GM18511 (cell line): ENCODE measurements around the gene KLF8.
A peak's percentile ranks its signal among the peaks of the same experiment; 100 is the strongest.
"Not testable (repeated sequence)": the region's sequence is repeated elsewhere in the genome, so short reads cannot be mapped to it uniquely, and the experiment has no call there.

Experiments used
- ATAC-seq: cut with Tn5 transposase; IDR thresholded peaks from one replicate; pipeline ENCODE4 v1.9.1; 2021; ENCODE audit warnings: mild to moderate bottlenecking, moderate library complexity; ENCODE audit not compliant: unreplicated experiment

The KLF8 gene

DNA sequence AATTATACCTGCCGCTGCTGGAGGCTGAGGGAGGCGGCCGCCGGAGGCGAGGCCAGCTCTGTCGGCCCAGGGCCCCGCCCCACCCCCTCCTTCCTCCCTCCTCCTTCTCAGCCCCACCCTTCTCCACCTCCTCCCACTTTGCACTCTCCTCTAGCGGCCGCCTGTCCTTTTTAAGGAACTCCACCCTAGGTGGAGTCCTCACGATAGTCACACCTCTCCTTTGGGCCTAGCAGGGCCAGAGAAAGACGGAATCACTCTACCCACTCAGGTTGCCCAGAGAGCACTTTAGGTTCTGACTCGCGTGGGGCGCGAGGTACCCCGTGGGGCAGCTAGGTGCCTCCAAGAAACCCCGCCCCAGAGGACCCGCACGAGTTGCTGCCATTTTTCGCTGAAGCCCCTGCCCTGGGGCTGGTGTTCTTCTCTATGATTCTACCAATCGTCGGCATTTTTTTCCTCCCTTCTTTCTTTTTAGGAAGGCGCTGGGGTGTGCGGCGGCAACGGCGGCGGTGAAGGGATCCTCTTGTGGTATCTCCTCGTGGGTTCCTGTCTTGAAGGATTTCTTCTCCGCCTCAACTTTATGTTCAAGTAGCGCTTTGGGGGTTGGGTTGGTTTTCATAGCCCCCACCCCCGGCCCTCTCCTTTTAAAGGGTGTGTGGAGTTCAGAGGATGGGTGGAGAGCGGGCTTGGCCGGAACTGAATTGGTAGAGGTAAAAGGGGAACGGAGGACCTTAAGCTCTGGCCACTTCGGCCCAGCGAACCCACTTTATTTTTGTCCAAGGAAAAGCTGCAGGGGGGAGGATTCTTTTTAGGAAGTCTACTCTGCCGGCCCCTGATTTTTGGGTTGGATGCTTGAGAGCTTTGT, at the start of gene KLF8:
TSS of gene KLF8 (plus strand) at position 136 of the 862 bp plus-strand sequence. CDS start 979 bp downstream, outside the sequence.
- peak; percentile 68 for ATAC-seq

DNA sequence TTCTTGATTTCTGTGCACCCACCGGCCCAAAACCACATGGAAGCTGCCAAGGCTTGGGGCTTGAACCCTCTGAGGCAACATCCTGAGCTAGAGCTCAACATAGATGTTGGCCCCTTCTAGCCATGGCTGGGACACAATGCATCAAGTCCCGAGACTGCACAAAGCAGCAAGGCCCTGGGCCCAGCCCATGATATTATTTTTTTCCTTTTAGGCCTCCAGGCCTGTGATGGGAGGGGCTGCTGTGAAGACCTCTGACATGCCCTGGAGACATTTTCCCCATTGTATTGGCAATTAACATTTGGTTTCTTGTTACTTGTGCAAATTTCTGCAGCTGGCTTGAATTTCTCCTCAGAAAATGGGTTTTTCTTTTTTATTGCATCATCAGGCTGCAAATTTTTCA, 25.2 kb upstream of the KLF8 start:
- not testable (repeated sequence) for ATAC-seq

DNA sequence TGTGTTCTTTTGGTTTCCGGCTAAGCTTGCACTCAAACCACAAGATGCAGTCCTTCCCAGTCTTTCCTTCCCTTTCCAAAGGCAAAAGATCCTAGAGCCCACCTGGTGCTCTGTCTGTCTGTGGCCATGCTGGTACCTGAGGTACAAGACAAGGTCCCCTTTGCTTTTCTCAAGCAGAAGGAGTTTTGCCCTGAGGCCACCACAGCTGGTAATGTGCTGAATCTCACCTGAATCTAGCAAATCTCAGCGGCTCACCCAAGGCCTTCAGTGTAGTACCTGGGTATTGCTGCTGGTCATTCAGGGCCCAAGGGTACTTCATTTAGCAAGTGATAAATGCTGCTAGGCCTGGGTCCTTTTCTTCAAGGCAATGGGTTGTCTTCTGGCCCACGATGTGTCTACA, 20.5 kb upstream of the KLF8 start:
- ATAC-seq = no peak

DNA sequence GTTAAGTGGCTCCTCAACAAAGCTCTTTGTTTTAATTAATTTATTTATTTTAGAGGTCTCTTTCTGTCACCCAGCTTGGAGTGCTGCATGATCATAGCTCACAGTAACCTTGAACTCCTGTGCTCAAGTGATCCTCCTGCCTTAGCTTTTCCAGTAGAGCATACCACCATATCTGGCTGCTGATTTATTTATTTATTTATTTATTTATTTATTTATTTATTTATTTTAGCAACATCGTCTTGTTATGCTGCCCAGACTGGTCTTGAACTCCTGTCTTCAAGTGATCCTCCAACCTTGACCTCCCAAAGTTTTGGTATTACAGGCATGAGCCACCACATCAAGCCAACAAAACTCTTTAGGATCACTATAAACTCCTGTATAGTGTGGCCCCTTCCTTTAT, 15.8 kb upstream of the KLF8 start:
- no peak for ATAC-seq

DNA sequence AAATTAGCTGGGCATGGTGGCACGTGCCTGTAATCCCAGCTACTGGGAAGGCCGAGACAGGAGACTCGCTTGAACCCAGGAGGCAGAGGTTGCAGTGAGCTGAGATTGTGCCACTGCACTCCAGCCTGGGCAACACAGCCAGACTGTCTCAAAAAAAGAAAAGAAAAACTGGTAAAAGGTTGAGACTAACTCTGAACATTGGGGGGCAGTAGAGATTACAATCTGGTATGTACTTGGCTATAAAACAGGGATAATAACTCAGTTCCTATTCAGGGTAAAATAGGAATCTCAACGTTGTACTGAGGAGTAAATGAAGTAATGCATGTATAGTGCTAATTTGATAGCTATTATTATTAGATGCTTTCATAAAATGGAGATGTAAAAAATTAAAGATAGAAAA, 12.5 kb upstream of the KLF8 start:
- ATAC-seq = no peak

DNA sequence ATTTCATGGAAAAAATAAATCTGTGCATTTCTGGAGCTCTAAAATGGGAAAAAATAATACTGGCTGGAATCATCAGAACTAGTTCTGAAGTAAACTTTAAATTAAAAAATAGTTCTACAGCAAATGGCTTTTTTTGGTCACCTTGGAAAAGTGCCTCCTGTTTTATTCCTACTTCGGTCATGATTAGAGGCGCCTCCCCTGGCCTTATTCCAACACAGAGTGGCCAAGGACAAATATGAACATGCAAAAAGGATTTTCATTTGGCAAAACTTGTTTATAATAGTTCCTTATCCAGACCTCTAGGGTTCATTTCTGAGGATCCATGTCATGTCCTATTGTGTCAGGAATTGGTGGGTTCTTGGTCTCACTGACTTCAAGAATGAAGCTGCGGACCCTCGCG, 11.1 kb upstream of the KLF8 start:
- ATAC-seq = no peak

DNA sequence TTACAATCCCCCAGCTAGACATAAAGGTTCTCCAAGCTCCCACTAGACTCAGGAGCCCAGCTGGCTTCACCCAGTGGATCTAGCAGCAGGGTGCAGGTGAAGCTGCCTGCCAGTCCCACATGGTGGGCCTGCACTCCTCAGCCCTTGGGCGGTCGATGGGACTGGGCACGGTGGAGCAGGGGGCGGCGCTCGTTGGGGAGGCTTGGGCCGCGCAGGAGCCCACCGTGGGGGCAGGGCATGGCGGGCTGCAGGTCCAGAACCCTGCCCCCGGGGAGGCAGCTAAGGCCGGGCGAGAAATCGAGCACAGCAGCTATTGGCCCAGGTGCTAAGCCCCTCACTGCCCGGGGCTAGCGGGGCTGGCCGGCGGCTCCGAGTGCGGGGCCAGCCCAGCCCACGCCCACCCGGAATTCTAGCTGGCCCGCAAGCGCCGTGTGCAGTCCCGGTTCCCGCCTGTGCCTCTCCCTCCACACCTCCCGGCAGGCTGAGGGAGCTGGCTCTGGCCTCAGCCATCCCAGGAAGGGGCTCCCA, 9.6 kb upstream of the KLF8 start:
- ATAC-seq = no peak

DNA sequence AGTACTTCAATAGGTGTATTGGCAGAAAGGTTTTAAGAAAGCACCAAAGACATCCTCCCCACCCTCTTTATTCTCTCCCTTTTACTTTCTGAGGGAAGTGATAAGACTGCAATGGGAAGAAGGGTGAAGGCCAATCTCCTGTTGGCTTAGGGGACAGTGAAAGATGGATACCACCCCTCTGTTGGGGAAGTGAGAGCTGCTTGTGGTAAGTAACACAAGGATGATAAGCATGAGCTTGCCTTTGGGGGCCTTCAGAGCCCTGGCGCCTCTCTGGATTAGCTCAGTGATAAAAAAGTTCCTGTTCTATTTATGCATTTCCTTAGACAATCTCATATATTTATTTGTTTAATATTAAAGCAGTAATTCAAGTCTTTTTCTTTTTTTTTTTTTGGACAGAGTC, 5.2 kb upstream of the KLF8 start:
- no peak for ATAC-seq

DNA sequence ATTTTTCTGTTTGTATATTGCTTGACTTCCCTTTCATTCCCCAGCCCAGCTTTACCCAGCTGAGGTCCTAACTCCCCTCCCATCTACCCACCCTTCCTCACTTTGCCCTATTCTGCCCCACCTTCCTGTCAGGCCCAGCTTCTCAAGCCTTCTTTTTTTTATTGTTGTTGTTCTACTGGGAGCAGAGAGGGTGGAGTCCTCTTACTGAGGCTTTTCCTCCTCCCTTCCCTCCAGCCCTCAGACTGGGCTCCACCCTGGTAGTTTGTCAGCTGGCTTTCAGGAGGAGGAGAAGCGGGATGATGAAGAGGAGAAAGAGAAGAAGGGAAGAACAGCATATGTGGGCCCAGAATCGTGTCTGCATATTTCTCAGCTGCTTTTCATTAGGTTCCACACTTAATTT, 3.2 kb upstream of the KLF8 start:
- no peak for ATAC-seq

DNA sequence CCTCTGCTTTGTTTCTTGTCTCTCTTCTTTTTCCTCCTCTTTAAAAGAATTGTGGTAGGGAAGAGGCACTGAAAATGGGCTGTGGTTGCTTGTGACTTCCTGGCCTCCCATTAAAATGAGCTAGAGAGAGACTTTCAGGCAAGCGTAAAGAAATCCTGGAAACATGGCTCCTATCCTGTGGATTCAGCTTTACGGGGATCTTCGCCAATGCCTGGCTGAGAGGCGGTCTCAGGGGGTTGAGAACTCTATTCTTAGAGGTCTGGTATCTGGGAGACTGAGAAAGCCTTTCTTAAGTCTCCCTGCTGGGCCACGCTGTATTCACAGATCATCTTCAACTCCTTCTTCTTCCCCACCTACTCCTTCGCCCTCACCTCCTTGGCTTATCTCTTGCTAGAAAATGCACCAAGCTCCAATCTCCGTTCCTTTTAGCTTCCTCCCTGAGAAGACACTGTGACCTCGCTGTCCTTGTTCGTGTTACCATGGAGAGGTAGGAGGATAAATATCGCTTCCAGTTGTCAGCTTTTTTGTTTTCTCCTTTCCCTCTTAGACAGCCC, 542 bp upstream of the KLF8 start:
- no peak for ATAC-seq

DNA sequence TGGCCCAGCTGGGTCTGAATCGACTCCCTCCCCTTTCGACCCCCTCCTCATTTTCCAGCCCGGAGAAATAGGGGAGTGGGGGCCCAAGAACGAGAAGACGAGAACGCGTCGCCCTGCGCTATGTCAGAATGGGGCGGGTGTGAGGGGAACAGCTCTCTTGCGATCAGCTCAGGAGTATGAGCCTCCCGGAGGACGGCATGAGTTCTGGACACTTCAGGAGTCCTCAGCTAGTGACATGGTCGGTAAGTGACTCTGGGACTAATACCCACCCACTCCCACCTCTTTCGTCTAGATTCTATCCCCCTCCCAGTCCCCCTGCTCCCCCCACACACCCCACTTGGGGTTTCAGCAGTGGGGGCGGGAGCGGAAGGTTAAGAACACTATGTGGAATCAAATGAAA, 944 bp downstream of the KLF8 start:
- peak; percentile 32 for ATAC-seq

DNA sequence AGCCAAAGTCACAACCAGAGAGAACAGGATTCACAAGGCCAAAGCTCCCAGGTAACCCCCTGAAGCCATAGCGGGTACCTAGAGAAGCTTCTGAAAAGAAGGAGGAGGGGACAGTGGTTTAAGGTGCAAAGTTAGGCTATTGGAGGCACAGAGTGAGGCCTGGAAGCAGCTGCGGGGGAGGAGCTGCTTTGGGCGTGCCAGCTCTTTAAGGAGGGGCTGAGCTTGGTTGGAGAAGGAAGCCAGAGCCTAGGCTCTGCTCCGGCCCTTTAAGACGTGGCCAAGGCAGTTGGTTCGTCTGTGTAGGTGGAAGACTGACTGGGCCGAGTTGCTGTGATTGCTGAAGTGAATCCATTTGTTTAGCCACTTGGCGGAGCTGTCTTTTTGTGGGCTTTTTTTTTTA, 1.5 kb downstream of the KLF8 start:
- peak; percentile 86 for ATAC-seq

DNA sequence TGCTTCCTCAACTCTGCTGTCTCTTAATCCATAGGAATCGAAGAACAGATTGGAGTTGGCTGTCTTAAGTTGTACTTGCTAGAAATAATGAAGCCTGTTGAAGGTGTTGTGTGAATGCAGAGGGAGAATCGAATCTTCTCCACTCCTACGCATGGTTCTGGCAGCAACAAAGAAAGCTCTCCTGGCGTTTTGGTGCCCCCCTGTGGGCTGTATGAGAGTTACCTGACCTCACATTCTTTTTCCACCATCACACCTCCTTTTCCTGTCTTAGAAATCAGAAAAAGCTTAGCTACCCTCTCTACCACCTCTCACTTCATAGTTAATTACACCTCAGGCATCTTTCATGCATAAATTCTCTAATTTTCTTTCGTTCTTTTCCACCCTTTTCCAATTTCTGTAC, 16.3 kb downstream of the KLF8 start:
- peak; percentile 97 for ATAC-seq

DNA sequence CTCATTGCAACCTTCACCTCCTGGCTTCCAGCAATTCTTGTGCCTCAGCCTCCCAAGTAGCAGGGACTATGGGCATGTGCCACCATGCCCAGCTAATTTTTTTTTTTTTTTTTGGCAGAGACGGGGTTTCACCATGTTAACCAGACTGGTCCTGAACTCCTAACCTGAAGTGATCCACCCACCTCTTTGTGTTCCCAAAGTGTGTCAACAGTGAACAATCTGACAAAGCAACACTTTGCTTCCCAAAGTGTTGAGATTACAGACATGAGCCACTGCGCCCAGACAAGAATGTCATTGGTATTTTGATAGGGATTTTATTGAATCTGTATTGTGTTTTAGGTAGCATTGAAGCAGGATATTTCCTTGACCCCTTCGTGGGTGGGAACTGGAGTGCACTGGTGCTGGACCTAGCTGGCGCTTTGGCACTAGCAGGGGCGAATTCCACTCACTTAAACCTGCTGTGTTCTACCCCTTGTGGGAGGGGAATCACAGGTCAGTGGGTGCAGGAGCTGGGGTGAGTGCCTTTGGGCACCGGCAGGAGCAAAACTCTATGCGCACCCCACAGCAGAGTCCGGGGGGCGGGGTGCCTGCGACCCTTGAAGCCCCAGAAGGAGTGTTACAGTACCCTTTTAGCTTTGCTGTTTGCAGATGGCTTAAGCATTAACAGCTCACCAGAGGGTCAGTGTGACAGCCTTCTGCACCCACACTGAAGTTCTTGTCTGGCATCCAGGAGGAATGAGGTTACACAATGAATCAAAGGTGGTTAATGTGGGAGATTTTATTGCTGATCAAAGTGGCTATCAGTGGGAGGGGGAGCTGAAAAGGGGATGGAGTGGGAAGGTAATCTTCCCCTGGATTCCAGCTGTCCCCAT, 21.9 kb downstream of the KLF8 start:
- ATAC-seq = no peak

DNA sequence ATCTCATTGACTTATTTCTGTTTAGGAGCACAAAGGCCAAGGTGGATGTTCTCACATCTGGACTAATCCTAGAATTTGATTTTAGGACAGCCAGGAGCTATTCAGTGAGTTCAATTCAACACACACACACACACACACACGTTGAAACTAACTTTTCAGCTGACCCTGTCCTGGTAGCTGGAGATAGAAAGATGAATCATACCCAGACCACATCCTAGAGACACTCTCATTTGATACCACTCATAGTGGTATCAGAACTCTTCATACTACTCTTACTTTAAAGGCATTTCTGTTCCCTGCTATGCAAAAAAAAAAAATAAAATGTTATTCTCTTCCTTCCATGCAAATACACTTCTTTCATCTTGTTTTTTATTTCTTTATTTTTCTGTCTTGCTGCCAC, 36.7 kb downstream of the KLF8 start:
- ATAC-seq = peak; percentile 93

DNA sequence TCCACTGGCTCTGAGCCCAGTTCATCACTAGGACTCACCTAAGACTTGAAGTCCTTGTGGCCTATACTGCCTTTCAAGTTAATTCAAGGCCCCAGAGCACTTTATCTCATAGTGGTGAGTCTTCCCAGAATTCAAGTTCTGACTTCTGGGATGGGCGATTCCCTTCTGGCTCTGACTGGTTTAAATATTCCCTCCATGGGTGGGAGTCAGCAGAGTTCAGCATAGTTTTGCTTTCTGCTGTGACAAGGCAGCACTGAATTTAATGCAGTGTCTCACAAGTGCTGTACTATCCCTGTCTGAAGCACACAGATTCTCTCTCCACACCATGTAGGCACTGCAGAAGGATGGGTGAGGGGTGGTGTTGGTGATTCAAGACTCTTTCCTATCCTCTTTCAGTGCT, 46.5 kb downstream of the KLF8 start:
- ATAC-seq = no peak

DNA sequence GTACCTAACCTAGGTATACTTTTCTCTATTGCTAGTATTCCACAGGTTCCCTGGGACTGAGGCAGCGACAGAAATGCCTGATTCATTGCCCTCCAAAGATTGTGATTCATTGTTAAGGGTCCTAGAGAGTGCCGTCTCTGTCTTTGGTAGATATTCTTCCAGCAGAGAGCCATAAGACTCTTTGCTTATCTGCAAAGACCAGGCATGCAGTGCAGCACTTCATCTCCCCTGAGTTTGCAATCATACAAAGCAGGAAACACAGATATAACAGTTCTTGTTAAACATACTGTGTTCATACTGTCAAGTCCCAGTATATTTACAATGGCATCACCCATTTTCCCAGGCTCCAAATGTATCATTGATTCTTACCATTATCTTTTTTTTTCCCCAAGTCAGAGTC, 47.7 kb downstream of the KLF8 start:
- ATAC-seq = no peak

DNA sequence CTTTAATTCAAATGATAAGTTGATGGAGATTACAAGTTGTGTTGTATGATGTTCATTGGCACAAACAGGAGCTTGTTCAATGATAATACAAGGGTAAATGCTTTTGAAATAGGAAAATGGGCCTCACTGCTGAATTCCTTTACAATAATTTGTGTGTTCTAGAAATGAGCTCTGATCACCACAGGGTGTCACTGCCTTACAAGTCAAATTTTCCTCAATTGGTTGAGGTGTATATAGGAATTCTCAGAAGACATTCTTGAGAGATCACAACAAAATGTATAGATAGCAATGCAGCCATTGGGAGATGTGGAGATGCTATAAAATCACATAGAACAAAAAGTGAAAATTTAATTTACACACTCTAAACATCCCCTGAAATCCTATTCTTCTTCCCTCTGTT, 49.6 kb downstream of the KLF8 start:
- ATAC-seq = no peak

DNA sequence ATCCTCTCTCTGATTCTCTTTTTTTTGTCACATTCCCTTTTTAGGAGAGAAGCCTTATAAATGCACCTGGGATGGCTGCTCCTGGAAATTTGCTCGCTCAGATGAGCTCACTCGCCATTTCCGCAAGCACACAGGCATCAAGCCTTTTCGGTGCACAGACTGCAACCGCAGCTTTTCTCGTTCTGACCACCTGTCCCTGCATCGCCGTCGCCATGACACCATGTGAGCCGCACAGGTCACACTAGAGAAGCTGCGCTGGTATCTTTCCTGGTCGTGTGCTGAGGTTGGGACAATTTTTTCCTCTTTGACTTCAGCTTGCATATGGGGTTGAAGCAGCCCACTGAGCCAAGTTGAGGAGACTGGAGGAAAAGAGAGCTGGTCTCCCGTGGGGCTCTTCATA, 52.1 kb downstream of the KLF8 start:
- ATAC-seq = no peak

DNA sequence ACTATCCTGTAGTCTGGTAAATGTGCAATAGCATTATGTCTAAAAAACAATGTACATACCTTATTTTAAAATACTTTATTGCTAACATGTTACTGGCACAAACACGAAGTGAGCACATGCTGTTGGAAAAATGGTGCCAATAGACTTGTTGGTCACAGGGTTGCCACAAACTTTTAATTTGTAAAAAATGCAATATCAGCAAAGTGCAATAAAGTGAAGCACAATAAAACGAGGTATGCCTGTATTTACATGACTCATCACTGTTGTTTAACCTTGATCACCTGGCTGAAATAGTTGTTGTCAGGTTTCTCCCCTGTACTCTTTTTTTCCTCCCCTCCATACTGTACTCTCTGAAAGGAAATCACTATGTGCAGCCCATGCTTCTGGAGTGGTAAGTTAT, 56.5 kb downstream of the KLF8 start:
- no peak for ATAC-seq

DNA sequence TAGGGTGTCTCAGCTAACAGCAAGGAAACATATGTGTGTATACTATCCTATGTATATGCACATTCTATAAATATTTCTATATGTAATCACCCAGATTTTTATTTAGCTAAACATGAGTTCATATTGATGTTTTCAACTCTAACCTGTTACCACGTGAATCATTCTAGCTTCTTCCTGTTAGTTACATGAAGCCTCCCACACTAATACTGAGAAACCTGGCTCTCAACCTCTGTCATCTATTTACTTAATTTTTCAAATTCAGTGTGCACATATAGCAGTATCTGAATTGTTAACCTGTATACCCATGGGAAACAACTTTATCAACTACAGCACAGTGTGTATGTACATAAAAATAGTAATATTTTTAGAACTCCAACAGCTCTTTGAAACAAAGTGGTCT, 57.3 kb downstream of the KLF8 start:
- no peak for ATAC-seq

DNA sequence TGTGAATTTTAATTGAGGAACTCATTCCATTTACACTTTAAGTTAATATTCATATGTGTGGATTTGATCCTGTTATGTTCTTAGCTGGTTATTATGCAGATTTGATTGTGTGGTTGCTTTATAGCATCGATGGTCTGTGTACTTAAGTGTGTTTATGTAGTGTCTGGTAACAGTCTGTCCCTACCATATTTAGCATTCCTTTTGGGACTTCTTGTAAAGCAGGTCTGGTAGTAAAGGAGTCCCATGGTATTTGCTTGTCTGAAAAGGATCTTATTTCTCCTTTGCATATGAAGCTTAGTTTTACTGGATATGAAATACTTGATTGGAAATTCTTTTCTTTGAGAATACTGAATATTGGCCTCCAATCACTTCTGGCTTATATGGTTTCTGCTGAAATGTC, 76.6 kb downstream of the KLF8 start:
- ATAC-seq = no peak
